ENCODE data around the gene RFX2. TPM values are rescaled to one million over a fixed set of nuclear protein-coding genes. Genes with fewer than 3 reads are reported as not detected.
"Not testable (repeated sequence)": the region's sequence is repeated elsewhere in the genome, so short reads cannot be mapped to it uniquely, and the experiment has no call there.

RFX2 gene
- total and polyA plus RNA-seq, 2 donors from 2014 or later: 4.6 to 12.6 TPM

DNA sequence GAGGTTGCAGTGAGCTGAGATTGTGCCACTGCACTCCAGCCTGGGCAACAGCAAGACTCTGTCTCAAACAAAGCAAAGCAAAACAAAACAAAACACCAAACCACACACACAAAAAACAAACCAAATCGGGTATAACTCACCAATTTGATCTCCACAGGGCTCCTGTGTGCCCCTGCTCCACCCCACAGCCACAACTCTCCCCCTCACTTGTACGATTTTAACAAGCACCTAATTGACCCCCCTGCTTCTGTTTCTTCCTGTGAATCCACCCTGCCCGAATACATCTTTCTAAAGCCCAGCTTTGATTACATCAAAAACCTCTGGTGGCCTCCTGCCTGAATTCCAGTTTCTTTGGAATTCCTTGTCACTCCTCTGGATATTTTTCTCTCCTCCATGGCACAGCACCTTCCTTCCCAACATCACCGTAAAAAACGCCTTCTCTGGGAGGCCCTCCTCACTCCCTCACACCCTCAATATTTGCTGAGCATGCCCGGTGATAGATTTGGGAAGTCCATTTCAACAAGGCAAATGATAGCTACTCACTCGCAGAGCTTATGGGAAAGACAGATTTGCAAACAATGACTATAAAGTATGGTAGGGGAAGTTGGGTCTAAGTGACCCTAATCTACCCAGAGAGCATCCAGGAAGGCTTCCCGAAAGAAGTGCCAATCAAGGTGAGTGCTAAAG lies 120.8 kb downstream of the RFX2 start:
- FAIRE-seq (no peak), DNase-seq (no peak)
- Histone ChIP-seq H3K4me1 (ENCODE audit: control insufficient read depth in 2 of 3, insufficient read depth in 2 of 3, low read depth in 1 of 3, low read length in 3 of 3) (peaks cover 0 to 12% (median 2%) of the 10 kb centered on the region in 3 donors), H3K9me3 (ENCODE audit: control insufficient read depth in 2 of 3, insufficient read depth in 1 of 3, low read length in 3 of 3) (no peaks in the 10 kb centered on the region), H3K4me3 (ENCODE audit: low read length in 3 of 3) (no peak overlapping the region), H3K27ac (ENCODE audit: low read depth in 2 of 2, low read length in 2 of 2) (no peak overlapping the region), H3K9ac (ENCODE audit: low read length in 3 of 3) (no peak overlapping the region), H3K27me3 (ENCODE audit: control insufficient read depth, insufficient read depth, low read length) (no peaks in the 10 kb centered on the region), H3K36me3 (ENCODE audit: control insufficient read depth in 2 of 3, insufficient read depth in 3 of 3, low read length in 3 of 3) (no peaks in the 10 kb centered on the region)
- intact Hi-C loops (cut with DNase I): no loop called here
- TF ChIP-seq, protein P1, sequence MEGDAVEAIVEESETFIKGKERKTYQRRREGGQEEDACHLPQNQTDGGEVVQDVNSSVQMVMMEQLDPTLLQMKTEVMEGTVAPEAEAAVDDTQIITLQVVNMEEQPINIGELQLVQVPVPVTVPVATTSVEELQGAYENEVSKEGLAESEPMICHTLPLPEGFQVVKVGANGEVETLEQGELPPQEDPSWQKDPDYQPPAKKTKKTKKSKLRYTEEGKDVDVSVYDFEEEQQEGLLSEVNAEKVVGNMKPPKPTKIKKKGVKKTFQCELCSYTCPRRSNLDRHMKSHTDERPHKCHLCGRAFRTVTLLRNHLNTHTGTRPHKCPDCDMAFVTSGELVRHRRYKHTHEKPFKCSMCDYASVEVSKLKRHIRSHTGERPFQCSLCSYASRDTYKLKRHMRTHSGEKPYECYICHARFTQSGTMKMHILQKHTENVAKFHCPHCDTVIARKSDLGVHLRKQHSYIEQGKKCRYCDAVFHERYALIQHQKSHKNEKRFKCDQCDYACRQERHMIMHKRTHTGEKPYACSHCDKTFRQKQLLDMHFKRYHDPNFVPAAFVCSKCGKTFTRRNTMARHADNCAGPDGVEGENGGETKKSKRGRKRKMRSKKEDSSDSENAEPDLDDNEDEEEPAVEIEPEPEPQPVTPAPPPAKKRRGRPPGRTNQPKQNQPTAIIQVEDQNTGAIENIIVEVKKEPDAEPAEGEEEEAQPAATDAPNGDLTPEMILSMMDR (IDR thresholded peaks at IDR 0.05; ENCODE audit: borderline replicate concordance, extremely low read depth, insufficient read depth): no peak

DNA sequence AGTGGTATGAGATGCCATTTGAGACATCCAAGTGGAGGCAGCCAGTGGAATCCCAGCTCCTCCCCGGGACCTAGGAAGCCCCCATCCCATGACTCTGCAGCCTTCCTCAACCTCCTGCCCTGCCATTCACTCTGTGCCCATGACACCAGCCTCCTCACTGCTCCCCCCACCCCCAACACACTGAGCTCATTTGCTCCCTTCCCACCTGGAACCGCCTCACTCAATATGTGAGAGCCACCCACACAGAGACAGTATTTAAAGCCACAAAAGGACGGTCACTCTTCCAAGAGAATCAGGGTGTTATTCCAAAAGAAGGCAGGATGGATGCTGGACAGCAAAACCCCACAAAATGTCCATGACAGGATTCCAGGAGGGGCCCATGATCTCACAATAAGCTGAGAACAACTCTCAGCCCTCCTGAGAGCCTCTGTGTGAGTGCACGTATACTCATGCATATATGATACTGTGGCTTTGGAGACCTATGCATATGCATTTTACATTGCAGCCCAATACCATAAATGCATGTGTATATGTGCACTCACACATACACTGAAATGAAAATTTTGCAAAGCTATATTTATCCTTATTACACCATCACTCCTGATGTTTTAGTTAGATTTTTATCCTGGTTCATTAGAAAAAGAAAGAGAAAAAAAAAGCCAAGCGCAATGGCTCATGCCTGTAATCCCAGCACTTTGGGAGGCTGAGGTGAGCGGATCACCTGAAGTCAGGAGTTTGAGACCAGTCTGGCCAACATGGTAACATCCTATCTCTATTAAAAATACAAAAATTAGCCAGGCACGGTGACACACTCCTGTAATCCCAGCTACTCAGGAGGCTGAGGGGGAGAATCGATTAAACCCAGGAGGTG lies 121.5 kb downstream of the RFX2 start:
- H3K9ac ChIP-seq (ENCODE audit: low read length in 3 of 3): no peak overlapping the region
- DNase-seq: no peak
- intact Hi-C loops (cut with DNase I): no loop called here
- H3K27me3 ChIP-seq (ENCODE audit: control insufficient read depth, insufficient read depth, low read length): no peaks in the 10 kb centered on the region
- TF ChIP-seq, protein P1 (IDR thresholded peaks at IDR 0.05; ENCODE audit: borderline replicate concordance, extremely low read depth, insufficient read depth): no peak
- H3K36me3 ChIP-seq (ENCODE audit: control insufficient read depth in 2 of 3, insufficient read depth in 3 of 3, low read length in 3 of 3): no peaks in the 10 kb centered on the region
- no peaks in the 10 kb centered on the region for H3K9me3 ChIP-seq (ENCODE audit: control insufficient read depth in 2 of 3, insufficient read depth in 1 of 3, low read length in 3 of 3)
- no peak overlapping the region for H3K4me3 ChIP-seq (ENCODE audit: low read length in 3 of 3)
- FAIRE-seq: no peak
- peaks cover 0 to 9% (median 2%) of the 10 kb centered on the region in 3 donors for H3K4me1 ChIP-seq (ENCODE audit: control insufficient read depth in 2 of 3, insufficient read depth in 2 of 3, low read depth in 1 of 3, low read length in 3 of 3)
- H3K27ac ChIP-seq (ENCODE audit: low read depth in 2 of 2, low read length in 2 of 2): no peak overlapping the region

GRCh38 chr19:5987077-5987818 lies 123.1 kb downstream of the RFX2 start:
- no peaks in the 10 kb centered on the region for H3K36me3 ChIP-seq (ENCODE audit: control insufficient read depth in 2 of 3, insufficient read depth in 3 of 3, low read length in 3 of 3)
- FAIRE-seq: peak; percentile 13
- H3K9me3 ChIP-seq (ENCODE audit: control insufficient read depth in 2 of 3, insufficient read depth in 1 of 3, low read length in 3 of 3): no peaks in the 10 kb centered on the region
- H3K9ac ChIP-seq (ENCODE audit: low read length in 3 of 3): peak overlapping the region in 2 of 3 donors; percentile 47 to 75
- peaks cover 0 to 7% (median 0%) of the 10 kb centered on the region in 3 donors for H3K4me1 ChIP-seq (ENCODE audit: control insufficient read depth in 2 of 3, insufficient read depth in 2 of 3, low read depth in 1 of 3, low read length in 3 of 3)
- intact Hi-C loops (cut with DNase I): no loop called here
- H3K27ac ChIP-seq (ENCODE audit: low read depth in 2 of 2, low read length in 2 of 2): no peak overlapping the region
- peak overlapping the region in 2 of 3 donors; percentile 46 to 71 for H3K4me3 ChIP-seq (ENCODE audit: low read length in 3 of 3)
- peak in 4 of 5 donors; percentile 86 to 91 (median 87) for DNase-seq
- TF ChIP-seq, protein P1 (IDR thresholded peaks at IDR 0.05; ENCODE audit: borderline replicate concordance, extremely low read depth, insufficient read depth): peak; percentile 99
- no peaks in the 10 kb centered on the region for H3K27me3 ChIP-seq (ENCODE audit: control insufficient read depth, insufficient read depth, low read length)

DNA sequence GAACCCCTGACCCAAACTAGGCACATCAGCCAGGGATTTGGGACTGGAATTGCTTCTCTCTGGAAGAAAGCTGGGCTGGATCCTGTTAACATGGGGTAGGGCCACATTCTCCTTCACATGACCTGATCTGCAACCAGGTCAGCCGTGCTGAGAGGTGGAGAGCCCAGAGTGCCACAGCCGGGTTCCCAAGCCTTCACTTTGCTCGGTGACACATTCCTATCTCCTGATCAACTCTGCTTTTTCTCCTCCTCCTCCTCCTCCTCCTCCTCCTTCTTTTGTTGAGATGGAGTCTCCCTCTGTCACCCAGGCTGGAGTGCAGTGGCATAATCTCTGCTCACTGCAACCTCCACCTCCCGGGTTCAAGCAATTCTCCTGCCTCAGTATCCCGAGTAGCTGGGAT lies 124.5 kb downstream of the RFX2 start:
- FAIRE-seq; DNase-seq; intact Hi-C loops (cut with DNase I); H3K27me3 ChIP-seq (ENCODE audit: control insufficient read depth, insufficient read depth, low read length); H3K4me1 ChIP-seq (ENCODE audit: control insufficient read depth in 2 of 3, insufficient read depth in 2 of 3, low read depth in 1 of 3, low read length in 3 of 3); H3K9me3 ChIP-seq (ENCODE audit: control insufficient read depth in 2 of 3, insufficient read depth in 1 of 3, low read length in 3 of 3); H3K4me3 ChIP-seq (ENCODE audit: low read length in 3 of 3); H3K36me3 ChIP-seq (ENCODE audit: control insufficient read depth in 2 of 3, insufficient read depth in 3 of 3, low read length in 3 of 3); H3K9ac ChIP-seq (ENCODE audit: low read length in 3 of 3): not testable (repeated sequence)
- H3K27ac ChIP-seq (ENCODE audit: low read depth in 2 of 2, low read length in 2 of 2): peak overlapping the region; percentile 34 to 53

All from kidney (tissue), 14 donors.